Measurements from ENCODE around the gene TSHZ2. TPM values are rescaled to one million over a fixed set of nuclear protein-coding genes. Genes with fewer than 3 reads are reported as not detected.

Gene TSHZ2
- total and polyA plus RNA-seq, 2 of the 4 experiments (the other 2 are of a cell fraction), result under 0.01 to 0.02 TPM

DNA sequence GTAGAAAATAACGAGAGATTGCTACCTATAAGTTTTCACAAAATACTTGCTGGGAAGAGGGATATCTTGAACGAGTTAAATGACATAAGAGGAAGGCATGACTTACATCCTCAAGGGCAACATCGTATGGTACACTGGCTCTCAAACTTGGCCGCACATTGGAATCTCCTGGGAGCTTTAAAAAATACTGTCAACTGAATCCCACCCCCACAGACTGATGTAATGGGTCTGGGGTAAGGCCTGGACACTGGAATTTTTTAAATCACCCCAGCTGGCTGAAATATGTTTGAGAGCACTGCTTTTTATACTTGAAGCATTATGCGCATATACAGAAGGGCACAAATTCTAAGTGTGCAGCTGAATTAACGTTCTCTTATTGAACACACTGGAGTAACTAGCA, 8.0 kb upstream of the TSHZ2 start:
- H3K36me3 ChIP-seq (ENCODE audit: control insufficient read depth, insufficient read depth, low read length), result no peaks in the 10 kb centered on the region
- H3K23ac ChIP-seq (ENCODE audit: low read depth, low read length), result no peak overlapping the region
- no TSS peak for BruUV-seq (replicated peaks)
- H4K5ac ChIP-seq (ENCODE audit: low read depth, low read length), result no peak overlapping the region
- CTCF ChIA-PET, result no interaction called here
- POLR2A ChIA-PET (ENCODE audit: unreplicated experiment), result no interaction called here
- no peaks in the 10 kb centered on the region for H4K20me1 ChIP-seq (ENCODE audit: insufficient read depth, low read length)
- H3K4ac ChIP-seq (ENCODE audit: low read depth, low read length), result no peak overlapping the region
- H3K56ac ChIP-seq (ENCODE audit: extremely low read depth, insufficient read depth, low read length), result no peak overlapping the region
- ATAC-seq (ENCODE audit: low read depth) (no peak), DNase-seq (no peak)
- H3K27me3 ChIP-seq (ENCODE audit: control insufficient read depth, insufficient read depth, low read length), result no peaks in the 10 kb centered on the region
- H3K79me1 ChIP-seq (ENCODE audit: low read depth in 1 of 2, low read length in 2 of 2), result no peaks in the 10 kb centered on the region
- no peak overlapping the region for H3K27ac ChIP-seq (ENCODE audit: insufficient read depth, low read length)
- H3K4me1 ChIP-seq (ENCODE audit: control insufficient read depth, insufficient read depth, low read length), result no peaks in the 10 kb centered on the region
- no peak overlapping the region for H2AK5ac ChIP-seq (ENCODE audit: low read depth, low read length)
- H2BK15ac ChIP-seq (ENCODE audit: low read depth, low read length), result no peak overlapping the region
- H3K9me3 ChIP-seq (ENCODE audit: control insufficient read depth, insufficient read depth, low read length), result no peaks in the 10 kb centered on the region; the same call in 1 of the 2 replicates
- no peak overlapping the region for H3K18ac ChIP-seq (ENCODE audit: low read depth, low read length)
- H2AFZ ChIP-seq (replicated peaks; ENCODE audit: low read length, poor library complexity), result no peak overlapping the region
- dilution Hi-C loops (cut with HindIII; ENCODE audit: low sequenced_read_pairs, unreplicated experiment), result no loop called here
- no peak for TF ChIP-seq SMC3 (IDR thresholded peaks at IDR 0.05; ENCODE audit: low read depth, low read length)
- TF ChIP-seq, protein P1, sequence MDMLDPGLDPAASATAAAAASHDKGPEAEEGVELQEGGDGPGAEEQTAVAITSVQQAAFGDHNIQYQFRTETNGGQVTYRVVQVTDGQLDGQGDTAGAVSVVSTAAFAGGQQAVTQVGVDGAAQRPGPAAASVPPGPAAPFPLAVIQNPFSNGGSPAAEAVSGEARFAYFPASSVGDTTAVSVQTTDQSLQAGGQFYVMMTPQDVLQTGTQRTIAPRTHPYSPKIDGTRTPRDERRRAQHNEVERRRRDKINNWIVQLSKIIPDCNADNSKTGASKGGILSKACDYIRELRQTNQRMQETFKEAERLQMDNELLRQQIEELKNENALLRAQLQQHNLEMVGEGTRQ (IDR thresholded peaks at IDR 0.05; ENCODE audit: low read depth, low read length), result no peak
- no peak for TF ChIP-seq CEBPB (IDR thresholded peaks at IDR 0.05; ENCODE audit: low read depth, low read length)
- TF ChIP-seq RCOR1 (IDR thresholded peaks at IDR 0.05; ENCODE audit: insufficient replicate concordance, low read length), result no peak
- no peak for TF ChIP-seq MAFK (IDR thresholded peaks at IDR 0.05; ENCODE audit: low read depth, low read length)
- TF ChIP-seq CHD1 (IDR thresholded peaks at IDR 0.05; ENCODE audit: low read depth, low read length), result no peak
- no peak for TF ChIP-seq NFE2L2 (IDR thresholded peaks at IDR 0.05; ENCODE audit: low read depth, low read length)
- TF ChIP-seq RFX5 (IDR thresholded peaks at IDR 0.05; ENCODE audit: low read depth, low read length), result no peak
- TF ChIP-seq, protein P2, sequence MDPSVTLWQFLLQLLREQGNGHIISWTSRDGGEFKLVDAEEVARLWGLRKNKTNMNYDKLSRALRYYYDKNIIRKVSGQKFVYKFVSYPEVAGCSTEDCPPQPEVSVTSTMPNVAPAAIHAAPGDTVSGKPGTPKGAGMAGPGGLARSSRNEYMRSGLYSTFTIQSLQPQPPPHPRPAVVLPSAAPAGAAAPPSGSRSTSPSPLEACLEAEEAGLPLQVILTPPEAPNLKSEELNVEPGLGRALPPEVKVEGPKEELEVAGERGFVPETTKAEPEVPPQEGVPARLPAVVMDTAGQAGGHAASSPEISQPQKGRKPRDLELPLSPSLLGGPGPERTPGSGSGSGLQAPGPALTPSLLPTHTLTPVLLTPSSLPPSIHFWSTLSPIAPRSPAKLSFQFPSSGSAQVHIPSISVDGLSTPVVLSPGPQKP (IDR thresholded peaks at IDR 0.05; ENCODE audit: borderline replicate concordance, low read depth, low read length), result no peak
- TF ChIP-seq POLR2A (IDR thresholded peaks at IDR 0.05; ENCODE audit: low read depth, low read length), result no peak
- TF ChIP-seq MXI1 (IDR thresholded peaks at IDR 0.05; ENCODE audit: borderline replicate concordance, low read depth, low read length), result no peak
- no peak for TF ChIP-seq MAZ (IDR thresholded peaks at IDR 0.05; ENCODE audit: borderline replicate concordance, low read depth, low read length)
- no peak overlapping the region for H3K4me2 ChIP-seq (ENCODE audit: low read depth, low read length)
- in situ Hi-C loops (cut with MboI; ENCODE audit: low sequenced_read_pairs), result no loop called here
- no peak overlapping the region for H2BK120ac ChIP-seq (ENCODE audit: low read depth, low read length)
- no peak overlapping the region for H3K4me3 ChIP-seq (ENCODE audit: insufficient read depth, low read depth, low read length)
- H3K9me1 ChIP-seq (ENCODE audit: insufficient read depth, low read length), result no peaks in the 10 kb centered on the region
- H2AK9ac ChIP-seq (replicated peaks; ENCODE audit: low read depth, low read length, poor library complexity), result no peak overlapping the region
- intact Hi-C loops (cut with micrococcal nuclease), result no loop called here
- H4K91ac ChIP-seq (ENCODE audit: insufficient read depth, low read depth, low read length), result no peak overlapping the region
- H2BK20ac ChIP-seq (ENCODE audit: low read depth, low read length), result no peak overlapping the region
- no CpG with 5 or more reads among the region's 6 CpGs for WGBS, 2 experiments (ENCODE audit: extremely low coverage in 2 of 2, insufficient read length in 1 of 2)
- H2BK5ac ChIP-seq (ENCODE audit: low read depth, low read length, poor library complexity, severe bottlenecking), result no peak overlapping the region
- H3K9ac ChIP-seq (ENCODE audit: low read depth, low read length), result no peak overlapping the region
- no peak overlapping the region for H4K8ac ChIP-seq (ENCODE audit: low read depth in 2 of 2, low read length in 2 of 2)
- no peak overlapping the region for H3K14ac ChIP-seq (replicated peaks; ENCODE audit: low read depth, low read length)

All from IMR-90 (cell line).